Measurements from ENCODE around the gene FLRT1.

The FLRT1 gene

GRCh38 chr11:64053699-64054098, 18.0 kb downstream of the FLRT1 start:
- no peak overlapping the region for H3K27ac ChIP-seq
- H3K27me3 ChIP-seq (ENCODE audit: insufficient read depth, low read depth, severe bottlenecking) = no peaks in the 10 kb centered on the region
- no peak for TF ChIP-seq CTCF (IDR thresholded peaks at IDR 0.05; ENCODE audit: low read depth, low read length)
- H3K36me3 ChIP-seq = peaks cover 4% of the 10 kb centered on the region; the same call in 1 of the 2 replicates
- no peaks in the 10 kb centered on the region for H3K9me3 ChIP-seq (ENCODE audit: severe bottlenecking)
- no peak overlapping the region for H3K4me3 ChIP-seq (ENCODE audit: low read depth, low read length)
- peak; percentile 33 for DNase-seq

- H3K27me3 ChIP-seq (ENCODE audit: insufficient read depth, low read depth, severe bottlenecking) = no peaks in the 10 kb centered on the region
- TF ChIP-seq CTCF (IDR thresholded peaks at IDR 0.05; ENCODE audit: low read depth, low read length) = no peak
- no peak overlapping the region for H3K4me3 ChIP-seq (ENCODE audit: low read depth, low read length)
- peaks cover 4% of the 10 kb centered on the region; the same call in 1 of the 2 replicates for H3K36me3 ChIP-seq
- no peak for DNase-seq
- H3K9me3 ChIP-seq (ENCODE audit: severe bottlenecking) = no peaks in the 10 kb centered on the region
- H3K27ac ChIP-seq = no peak overlapping the region
Measured at GRCh38 chr11:64055077-64055476, 19.3 kb downstream of the FLRT1 start.

GRCh38 chr11:64056213-64056785, 20.6 kb downstream of the FLRT1 start:
- H3K27me3 ChIP-seq (ENCODE audit: insufficient read depth, low read depth, severe bottlenecking) = no peaks in the 10 kb centered on the region
- H3K36me3 ChIP-seq = peaks cover 4% of the 10 kb centered on the region; the same call in 1 of the 2 replicates
- no peak for DNase-seq
- H3K27ac ChIP-seq = no peak overlapping the region
- H3K4me3 ChIP-seq (ENCODE audit: low read depth, low read length) = no peak overlapping the region
- TF ChIP-seq CTCF (IDR thresholded peaks at IDR 0.05; ENCODE audit: low read depth, low read length) = no peak
- H3K9me3 ChIP-seq (ENCODE audit: severe bottlenecking) = no peaks in the 10 kb centered on the region

GRCh38 chr11:64056861-64057260, 21.1 kb downstream of the FLRT1 start:
- H3K27me3 ChIP-seq (ENCODE audit: insufficient read depth, low read depth, severe bottlenecking) = no peaks in the 10 kb centered on the region
- DNase-seq = no peak
- no peak for TF ChIP-seq CTCF (IDR thresholded peaks at IDR 0.05; ENCODE audit: low read depth, low read length)
- peaks cover 4% of the 10 kb centered on the region; the same call in 1 of the 2 replicates for H3K36me3 ChIP-seq
- no peaks in the 10 kb centered on the region for H3K9me3 ChIP-seq (ENCODE audit: severe bottlenecking)
- no peak overlapping the region for H3K4me3 ChIP-seq (ENCODE audit: low read depth, low read length)
- H3K27ac ChIP-seq = no peak overlapping the region

- H3K27me3 ChIP-seq (ENCODE audit: insufficient read depth, low read depth, severe bottlenecking) = no peaks in the 10 kb centered on the region
- peaks cover 4% of the 10 kb centered on the region; the same call in 1 of the 2 replicates for H3K36me3 ChIP-seq
- DNase-seq = peak; percentile 63
- H3K27ac ChIP-seq = peak overlapping the region; percentile 33; the same call in 1 of the 2 replicates
- 0 out of 2 replicates have a peak, but pooled peaks have one; percentile 3 for TF ChIP-seq CTCF (IDR thresholded peaks at IDR 0.05; ENCODE audit: low read depth, low read length)
- no peak overlapping the region for H3K4me3 ChIP-seq (ENCODE audit: low read depth, low read length)
- H3K9me3 ChIP-seq (ENCODE audit: severe bottlenecking) = no peaks in the 10 kb centered on the region
Measured at GRCh38 chr11:64057890-64058289, 22.2 kb downstream of the FLRT1 start.

- Histone ChIP-seq H3K27ac (no peak overlapping the region; the same call in 1 of the 2 replicates), H3K36me3 (peaks cover 4% of the 10 kb centered on the region; the same call in 1 of the 2 replicates), H3K9me3 (ENCODE audit: severe bottlenecking) (no peaks in the 10 kb centered on the region), H3K27me3 (ENCODE audit: insufficient read depth, low read depth, severe bottlenecking) (no peaks in the 10 kb centered on the region), H3K4me3 (ENCODE audit: low read depth, low read length) (no peak overlapping the region)
- no peak for DNase-seq
- no peak for TF ChIP-seq CTCF (IDR thresholded peaks at IDR 0.05; ENCODE audit: low read depth, low read length)
Measured at GRCh38 chr11:64058494-64058893, 22.8 kb downstream of the FLRT1 start.
